HCT116 (cell line): ENCODE data around the gene HOXD9. TPM values are rescaled to one million over a fixed set of nuclear protein-coding genes. Genes with fewer than 3 reads are reported as not detected.

Experiments used
- ATAC-seq: fragments of 200-7000 bp; cut with Tn5 transposase; 2 replicates; pipeline ENCODE4 v1.9.1; 2020; ENCODE audit warnings: mild to moderate bottlenecking, moderate library complexity
- BruUV-seq: library from RNA; stranded (reverse); fragments of 400-500 nt; replicated peaks from 2 replicates; lab custom pipeline; 2021; lab: Mats Ljungman, UMichigan
- CTCF ChIA-PET: fragments of 300-600 bp; sonication (Branson Sonifier 250); formaldehyde crosslinking; loops from one replicate; lab custom pipeline; 2021; ENCODE audit warnings: antibody characterized with exemption; lab: Charles Lee
- POLR2A ChIA-PET: fragments of 300-600, 350-600 bp; sonication (Branson Sonifier 250); formaldehyde crosslinking; loops from one replicate; lab custom pipeline; 2021; ENCODE audit warnings: antibody characterized with exemption; lab: Charles Lee
- RAD21 ChIA-PET, 2 experiments: fragments of 300-600 bp; sonication (Branson Sonifier 250); formaldehyde crosslinking; loops; one replicate each; lab custom pipeline; 2023; ENCODE audit warnings: low total read pairs in 2 of 2; ENCODE audit not compliant: uncharacterized antibody in 2 of 2, unreplicated experiment in 2 of 2, low non-redundant PET in 1 of 2; lab: Charles Lee
- DNase-seq: peaks from one replicate; pipeline ENCODE4 v3.0.0-alpha.2; 2010; ENCODE audit warnings: low read depth, low spot score
- H2AFZ ChIP-seq: fragments of 200-600 bp; shearing (Covaris generic), sonication (generic); 2 replicates; pipeline ENCODE4 v1.6.1; 2017; ENCODE audit warnings: low read depth, mixed run types, mixed read lengths, antibody characterized with exemption, low read length; ENCODE audit not compliant: poor library complexity, severe bottlenecking
- H3K27ac ChIP-seq: 2 replicates; pipeline ENCODE4 v1.5.1; 2012; ENCODE audit warnings: low read depth, low read length
- H3K27me3 ChIP-seq: fragments of 200-600 bp; sonication (generic); 2 replicates; pipeline ENCODE4 v1.6.1; 2016; ENCODE audit warnings: mixed run types, low read length, mixed read lengths; ENCODE audit not compliant: insufficient read depth
- H3K36me3 ChIP-seq, 2 experiments: fragments of 200-500 bp in 1 of 2; fragments of 200-600 bp in 1 of 2; sonication (Bioruptor generic) in 1 of 2; sonication (generic) in 1 of 2; 2 replicates each; pipeline versions ENCODE4 v1.5.1 to v1.6.1; 2014 to 2016; ENCODE audit warnings: low read length in 2 of 2, inconsistent platforms in 1 of 2, mixed read lengths in 1 of 2, mixed run types in 1 of 2; ENCODE audit not compliant: insufficient read depth in 2 of 2, control insufficient read depth in 1 of 2
- H3K4me1 ChIP-seq, 2 experiments: fragments of 200-600 bp in 1 of 2; sonication (generic) in 1 of 2; 2 replicates each; pipeline versions ENCODE4 v1.5.1 to v1.6.1; 2012 to 2017; ENCODE audit warnings: low read length in 2 of 2, inconsistent platforms in 1 of 2, mild to moderate bottlenecking in 1 of 2, mixed read lengths in 1 of 2, mixed run types in 1 of 2, moderate library complexity in 1 of 2; ENCODE audit not compliant: insufficient read depth in 2 of 2, control insufficient read depth in 1 of 2
- H3K4me2 ChIP-seq: fragments of 200-600 bp; sonication (generic); 2 replicates; pipeline ENCODE4 v1.6.1; 2017; ENCODE audit warnings: mixed run types, low read length, mixed read lengths
- H3K4me3 ChIP-seq, 2 experiments: fragments of 200-600 bp in 1 of 2; sonication (generic) in 1 of 2; replicated peaks in 1 of 2; 2 replicates each; pipeline ENCODE4 v1.5.1; 2011 to 2016; ENCODE audit warnings: low read length in 2 of 2, control low read depth in 1 of 2, low read depth in 1 of 2, mild to moderate bottlenecking in 1 of 2, mixed read lengths in 1 of 2, mixed run types in 1 of 2
- H3K79me2 ChIP-seq: fragments of 200-600 bp; sonication (generic); 2 replicates; pipeline ENCODE4 v1.6.1; 2017; ENCODE audit warnings: mild to moderate bottlenecking, mixed run types, low read length, moderate library complexity, mixed read lengths; ENCODE audit not compliant: insufficient read depth
- H3K9ac ChIP-seq: fragments of 200-600 bp; sonication (generic); 2 replicates; pipeline ENCODE4 v1.6.1; 2016; ENCODE audit warnings: low read length, mixed read lengths
- H3K9me2 ChIP-seq: fragments of 200-600 bp; sonication (generic), shearing (Covaris generic); 2 replicates; pipeline ENCODE4 v1.6.1; 2017; ENCODE audit warnings: mixed run types, mild to moderate bottlenecking, moderate library complexity; ENCODE audit not compliant: insufficient read depth
- H3K9me3 ChIP-seq, 2 experiments: fragments of 200-500 bp in 1 of 2; fragments of 200-600 bp in 1 of 2; sonication (Bioruptor generic) in 1 of 2; sonication (generic) in 1 of 2; 2 replicates each; pipeline ENCODE4 v1.6.1; 2014 to 2017; ENCODE audit warnings: low read length in 2 of 2, mixed read lengths in 2 of 2, inconsistent platforms in 1 of 2, low read depth in 1 of 2, mild to moderate bottlenecking in 1 of 2, mixed run types in 1 of 2, moderate library complexity in 1 of 2; ENCODE audit not compliant: control insufficient read depth in 1 of 2, insufficient read depth in 1 of 2
- H4K20me1 ChIP-seq: fragments of 200-600 bp; sonication (generic), shearing (Covaris generic); 2 replicates; pipeline ENCODE4 v1.6.1; 2017; ENCODE audit warnings: mixed run types, mild to moderate bottlenecking, moderate library complexity; ENCODE audit not compliant: insufficient read depth
- CEBPB ChIP-seq: IDR thresholded peaks from 2 replicates; pipeline ENCODE4 v1.6.1; 2012; ENCODE audit warnings: low read depth
- EGR1 ChIP-seq: IDR thresholded peaks from 2 replicates; pipeline ENCODE4 v1.6.1; 2012; ENCODE audit warnings: low read depth
- FOSL1 ChIP-seq: IDR thresholded peaks from 2 replicates; pipeline ENCODE4 v1.6.1; 2012; ENCODE audit warnings: low read depth
- JUND ChIP-seq: IDR thresholded peaks from 2 replicates; pipeline ENCODE4 v1.6.1; 2012
- MAX ChIP-seq: IDR thresholded peaks from 2 replicates; pipeline ENCODE4 v1.6.1; 2012
- POLR2AphosphoS5 ChIP-seq: IDR thresholded peaks from 2 replicates; pipeline ENCODE4 v1.6.1; 2011; ENCODE audit warnings: mild to moderate bottlenecking, low read depth, low read length, moderate library complexity
- SP1 ChIP-seq: IDR thresholded peaks from 2 replicates; pipeline ENCODE4 v1.6.1; 2012; ENCODE audit warnings: low read depth
- TCF7L2 ChIP-seq: IDR thresholded peaks from 2 replicates; pipeline ENCODE4 v1.7.0; 2011; ENCODE audit warnings: borderline replicate concordance, inconsistent platforms; ENCODE audit not compliant: insufficient read depth, insufficient read length; ENCODE audit errors: extremely low read depth
- ZFX ChIP-seq: fragments of 450-650 bp; IDR thresholded peaks from 2 replicates; pipeline ENCODE4 v1.6.1; 2017
- ZNF274 ChIP-seq: fragments of 200-500 bp; sonication (Bioruptor generic); IDR thresholded peaks from 2 replicates; pipeline ENCODE4 v1.6.1; 2014; ENCODE audit warnings: mild to moderate bottlenecking, low read depth, low read length, inconsistent platforms
- intact Hi-C: fragments of 100-400 bp; cut with micrococcal nuclease; formaldehyde crosslinking; loops from 2 replicates; pipeline ENCODE4 v1.10.0; 2022
- total RNA-seq: library from RNA; stranded (reverse); gene quantifications from one replicate; pipeline ENCODE4 v1.2.1, GENCODE V29; 2021; ENCODE audit not compliant: unreplicated experiment
- TF ChIP-seq, protein P1 (sequence below): IDR thresholded peaks from 2 replicates; pipeline ENCODE4 v1.6.1; 2012; ENCODE audit warnings: low read depth

Gene HOXD9
- total RNA-seq, 1 experiment from 2014 or later = not detected

DNA sequence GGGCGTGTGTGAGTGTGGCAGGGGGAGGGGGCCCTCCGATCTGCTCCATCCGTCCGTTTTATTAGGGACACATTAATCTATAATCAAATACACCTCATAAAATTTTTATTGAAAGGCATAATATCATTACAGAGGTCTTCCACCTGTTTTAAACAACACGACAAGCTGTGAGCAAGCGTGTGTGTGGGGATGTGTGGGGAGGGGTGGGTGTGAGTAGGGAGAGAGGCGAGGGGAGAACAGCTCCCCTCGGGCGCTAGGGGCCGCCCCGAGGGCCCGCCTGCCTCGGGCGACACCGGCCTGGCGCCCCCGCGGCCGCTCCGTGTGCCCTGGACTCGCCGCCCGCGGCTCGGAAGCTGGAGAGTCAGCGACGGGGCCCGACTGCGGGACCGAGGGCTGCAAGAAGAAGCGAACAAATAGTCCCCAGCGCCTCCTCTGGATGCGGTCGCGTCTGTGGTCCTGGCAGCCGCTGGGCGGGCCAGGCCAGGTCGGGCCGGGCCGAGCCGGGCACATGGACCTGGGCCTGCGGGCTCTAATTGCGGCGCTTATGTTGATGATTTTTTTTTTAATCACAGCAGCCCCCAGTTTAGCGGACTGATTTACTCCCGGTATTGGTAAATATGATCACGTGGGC, 352 bp upstream of the HOXD9 start:
- RAD21 ChIA-PET = no interaction called here
- ATAC-seq = no peak
- TF ChIP-seq ZNF274 (no peak), EGR1 (no peak), CEBPB (no peak), SP1 (no peak), MAX (no peak), POLR2AphosphoS5 (no peak), ZFX (no peak), FOSL1 (no peak), TCF7L2 (no peak), JUND (no peak)
- TF ChIP-seq, protein P1, sequence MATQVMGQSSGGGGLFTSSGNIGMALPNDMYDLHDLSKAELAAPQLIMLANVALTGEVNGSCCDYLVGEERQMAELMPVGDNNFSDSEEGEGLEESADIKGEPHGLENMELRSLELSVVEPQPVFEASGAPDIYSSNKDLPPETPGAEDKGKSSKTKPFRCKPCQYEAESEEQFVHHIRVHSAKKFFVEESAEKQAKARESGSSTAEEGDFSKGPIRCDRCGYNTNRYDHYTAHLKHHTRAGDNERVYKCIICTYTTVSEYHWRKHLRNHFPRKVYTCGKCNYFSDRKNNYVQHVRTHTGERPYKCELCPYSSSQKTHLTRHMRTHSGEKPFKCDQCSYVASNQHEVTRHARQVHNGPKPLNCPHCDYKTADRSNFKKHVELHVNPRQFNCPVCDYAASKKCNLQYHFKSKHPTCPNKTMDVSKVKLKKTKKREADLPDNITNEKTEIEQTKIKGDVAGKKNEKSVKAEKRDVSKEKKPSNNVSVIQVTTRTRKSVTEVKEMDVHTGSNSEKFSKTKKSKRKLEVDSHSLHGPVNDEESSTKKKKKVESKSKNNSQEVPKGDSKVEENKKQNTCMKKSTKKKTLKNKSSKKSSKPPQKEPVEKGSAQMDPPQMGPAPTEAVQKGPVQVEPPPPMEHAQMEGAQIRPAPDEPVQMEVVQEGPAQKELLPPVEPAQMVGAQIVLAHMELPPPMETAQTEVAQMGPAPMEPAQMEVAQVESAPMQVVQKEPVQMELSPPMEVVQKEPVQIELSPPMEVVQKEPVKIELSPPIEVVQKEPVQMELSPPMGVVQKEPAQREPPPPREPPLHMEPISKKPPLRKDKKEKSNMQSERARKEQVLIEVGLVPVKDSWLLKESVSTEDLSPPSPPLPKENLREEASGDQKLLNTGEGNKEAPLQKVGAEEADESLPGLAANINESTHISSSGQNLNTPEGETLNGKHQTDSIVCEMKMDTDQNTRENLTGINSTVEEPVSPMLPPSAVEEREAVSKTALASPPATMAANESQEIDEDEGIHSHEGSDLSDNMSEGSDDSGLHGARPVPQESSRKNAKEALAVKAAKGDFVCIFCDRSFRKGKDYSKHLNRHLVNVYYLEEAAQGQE = no peak
- H3K4me3 ChIP-seq = no peak overlapping the region
- H3K9ac ChIP-seq = no peak overlapping the region
- BruUV-seq = no TSS peak
- no peak overlapping the region for H3K4me2 ChIP-seq
- H2AFZ ChIP-seq = no peak overlapping the region
- DNase-seq = no peak
- H3K27ac ChIP-seq = no peak overlapping the region
- intact Hi-C loops = no loop called here
- POLR2A ChIA-PET = interaction anchor here (0.7 kb wide), 1 partner anchor 24 kb away, joined by 3 read pairs; no protein-coding TSS in a partner anchor
- no peaks in the 10 kb centered on the region for H3K79me2 ChIP-seq
- H3K9me3 ChIP-seq = no peaks in the 10 kb centered on the region
- H3K9me2 ChIP-seq = no peaks in the 10 kb centered on the region
- peaks cover 0 to 5% of the 10 kb centered on the region in 2 experiments; a peak in 1 of 4 replicates for H3K4me1 ChIP-seq
- CTCF ChIA-PET = no interaction called here
- no peaks in the 10 kb centered on the region for H3K36me3 ChIP-seq
- no peaks in the 10 kb centered on the region for H4K20me1 ChIP-seq
- H3K27me3 ChIP-seq = no peaks in the 10 kb centered on the region
